ENCODE measurements around the gene MAFG. TPM values are rescaled to one million over a fixed set of nuclear protein-coding genes. Genes with fewer than 3 reads are reported as not detected.

Gene MAFG
- total and polyA plus RNA-seq, 7 donors: 21.6 to 74.2 (median 46.0) TPM

- H3K27ac ChIP-seq: peak overlapping the region; percentile 99
- DNase-seq (peak; percentile 96 to 98), ATAC-seq (peak; percentile 32 to 78 (median 48))
- peak overlapping the region; percentile 74 for H3K4me3 ChIP-seq
- peak; percentile 18 for TF ChIP-seq CTCF (IDR thresholded peaks at IDR 0.05)
- peaks cover 0 to 37% of the 10 kb centered on the region in 2 donors for H3K36me3 ChIP-seq (ENCODE audit: insufficient read depth in 1 of 2, low read depth in 1 of 2)
- H3K27me3 ChIP-seq (ENCODE audit: insufficient read depth in 3 of 3, low read length in 2 of 3): no peaks in the 10 kb centered on the region
- 0 to 1% (median 1%) methylated on average over 68 to 86 of the region's 86 CpGs for WGBS, 3 donors
- H3K4me1 ChIP-seq: peaks cover 33% of the 10 kb centered on the region
- intact Hi-C loops (cut with DNase I): loop anchor here in 1 of 2 donors (5.0 kb wide), 1 partner anchor 51 kb away; no protein-coding TSS in a partner anchor
- no peaks in the 10 kb centered on the region for H3K9me3 ChIP-seq
These were observed 55.9 kb downstream of the MAFG start for GRCh38 chr17:81871387-81872230.

- ATAC-seq (peak in 3 of 4 donors; percentile 73 to 78 (median 74)), DNase-seq (no peak)
- H3K9me3 ChIP-seq: no peaks in the 10 kb centered on the region
- TF ChIP-seq CTCF (IDR thresholded peaks at IDR 0.05): no peak
- H3K27ac ChIP-seq: peak within 1 kb of the TSS; percentile 99
- H3K27me3 ChIP-seq (ENCODE audit: insufficient read depth in 3 of 3, low read length in 2 of 3): no peaks in the 10 kb centered on the region
- 0 to 2% (median 1%) methylated on average over 20 to 63 of the region's 64 CpGs for WGBS, 3 donors
- peaks cover 39% of the 10 kb centered on the region for H3K4me1 ChIP-seq
- intact Hi-C loops (cut with DNase I): loop anchor here in 1 of 2 donors (5.0 kb wide), 1 partner anchor 51 kb away; no protein-coding TSS in a partner anchor
- H3K36me3 ChIP-seq (ENCODE audit: insufficient read depth in 1 of 2, low read depth in 1 of 2): peaks cover 0 to 39% of the 10 kb centered on the region in 2 donors
- peak within 1 kb of the TSS; percentile 74 for H3K4me3 ChIP-seq
These were observed 56.6 kb downstream of the MAFG start, which contains the start of gene ARHGDIA for GRCh38 chr17:81870981-81871386. Gene ARHGDIA, minus strand, starts transcription at chr17:81871337. Its CDS starts 1,407 bp downstream, at chr17:81869930.

GRCh38 chr17:81870131-81870980, 57.2 kb downstream of the MAFG start:
- H3K27ac ChIP-seq: peak overlapping the region; percentile 99
- peak in 1 of 4 donors; percentile 4 for ATAC-seq
- TF ChIP-seq CTCF (IDR thresholded peaks at IDR 0.05): no peak
- H3K9me3 ChIP-seq: no peaks in the 10 kb centered on the region
- peak in 1 of 2 donors; percentile 53 for DNase-seq
- H3K4me3 ChIP-seq: peak overlapping the region; percentile 74
- peaks cover 41% of the 10 kb centered on the region for H3K4me1 ChIP-seq
- WGBS, 3 donors: 5 to 9% (median 8%) methylated on average over 27 to 63 of the region's 65 CpGs
- peaks cover 0 to 42% of the 10 kb centered on the region in 2 donors for H3K36me3 ChIP-seq (ENCODE audit: insufficient read depth in 1 of 2, low read depth in 1 of 2)
- intact Hi-C loops (cut with DNase I): loop anchor here in 1 of 2 donors (5.0 kb wide), 1 partner anchor 52 kb away; no protein-coding TSS in a partner anchor
- no peaks in the 10 kb centered on the region for H3K27me3 ChIP-seq (ENCODE audit: insufficient read depth in 3 of 3, low read length in 2 of 3)

- peaks cover 0 to 49% of the 10 kb centered on the region in 2 donors for H3K36me3 ChIP-seq (ENCODE audit: insufficient read depth in 1 of 2, low read depth in 1 of 2)
- intact Hi-C loops (cut with DNase I): loop anchor here in 1 of 2 donors (2.0 to 5.0 kb wide), 3 partner anchors 53 to 151 kb away; partner anchors contain the start of gene PYCR1
- 31 to 39% (median 33%) methylated on average over 51 to 52 of the region's 52 CpGs for WGBS, 3 donors
- peak overlapping the region; percentile 99 for H3K27ac ChIP-seq
- H3K9me3 ChIP-seq: no peaks in the 10 kb centered on the region
- H3K27me3 ChIP-seq (ENCODE audit: insufficient read depth in 3 of 3, low read length in 2 of 3): no peaks in the 10 kb centered on the region
- H3K4me3 ChIP-seq: peak overlapping the region; percentile 74
- peaks cover 41% of the 10 kb centered on the region for H3K4me1 ChIP-seq
- peak; percentile 92 for TF ChIP-seq CTCF (IDR thresholded peaks at IDR 0.05)
- ATAC-seq (peak; percentile 31 to 45 (median 38)), DNase-seq (peak in 1 of 2 donors; percentile 57)
These were observed 58.1 kb downstream of the MAFG start for GRCh38 chr17:81869221-81870130.

Measured in psoas muscle (tissue), 8 donors.